GM23338 (cell line): ENCODE data around the gene PLPP4. TPM values are rescaled to one million over a fixed set of nuclear protein-coding genes. Genes with fewer than 3 reads are reported as not detected.

Experiments used
- ATAC-seq: fragments of 200-7000 bp; cut with Tn5 transposase; 3 replicates; pipeline ENCODE4 v1.9.1; 2020
- DNase-seq: peaks from one replicate; pipeline ENCODE4 v3.0.0-alpha.2; 2015; ENCODE audit warnings: low spot score
- H2AFZ ChIP-seq: fragments of 200-600 bp; sonication (generic); 2 replicates; pipeline ENCODE4 v1.8.0; 2016; ENCODE audit warnings: antibody characterized with exemption, mild to moderate bottlenecking, moderate library complexity
- H3F3A ChIP-seq: fragments of 200-600 bp; sonication (generic); replicated peaks from 2 replicates; pipeline ENCODE4 v1.8.0; 2017; ENCODE audit warnings: antibody characterized with exemption, mixed run types, low read depth
- H3K27ac ChIP-seq: fragments of 200-600 bp; sonication (generic); 2 replicates; pipeline ENCODE4 v1.6.1; 2016; ENCODE audit warnings: low read depth
- H3K27me3 ChIP-seq: fragments of 200-600 bp; sonication (generic); 2 replicates; pipeline ENCODE4 v1.8.0; 2016; ENCODE audit warnings: mild to moderate bottlenecking, mixed run types, moderate library complexity; ENCODE audit not compliant: insufficient read depth
- H3K36me3 ChIP-seq: fragments of 200-600 bp; sonication (generic); 2 replicates; pipeline ENCODE4 v1.8.0; 2016; ENCODE audit warnings: mild to moderate bottlenecking; ENCODE audit not compliant: insufficient read depth
- H3K4me1 ChIP-seq: fragments of 200-600 bp; sonication (generic); 2 replicates; pipeline ENCODE4 v1.8.0; 2016; ENCODE audit warnings: mild to moderate bottlenecking, moderate library complexity; ENCODE audit not compliant: insufficient read depth
- H3K4me2 ChIP-seq: fragments of 200-600 bp; sonication (generic); 2 replicates; pipeline ENCODE4 v1.7.1; 2017; ENCODE audit warnings: mixed run types
- H3K4me3 ChIP-seq: fragments of 200-600 bp; sonication (generic); 2 replicates; pipeline ENCODE4 v1.6.1; 2016; ENCODE audit warnings: mixed run types
- H3K79me2 ChIP-seq: fragments of 200-600 bp; sonication (generic); replicated peaks from 2 replicates; pipeline ENCODE4 v1.8.0; 2017; ENCODE audit warnings: mild to moderate bottlenecking; ENCODE audit not compliant: insufficient read depth
- H3K9me2 ChIP-seq: fragments of 200-600 bp; sonication (generic); 2 replicates; pipeline ENCODE4 v1.8.0; 2017; ENCODE audit not compliant: insufficient read depth
- H4K20me1 ChIP-seq: fragments of 200-600 bp; sonication (generic); replicated peaks from 2 replicates; pipeline ENCODE4 v1.8.0; 2017; ENCODE audit warnings: mild to moderate bottlenecking; ENCODE audit not compliant: insufficient read depth
- H3K27ac Mint-ChIP-seq: 2 replicates; pipeline ENCODE4 v1.8.0; 2020; ENCODE audit warnings: inconsistent platforms, mild to moderate bottlenecking, moderate library complexity, mixed read lengths
- H3K27me3 Mint-ChIP-seq: 3 replicates; pipeline ENCODE4 v1.8.0; 2022; ENCODE audit warnings: low read depth, mild to moderate bottlenecking, moderate library complexity, mixed read lengths, inconsistent platforms; ENCODE audit not compliant: insufficient read depth, poor library complexity
- H3K36me3 Mint-ChIP-seq: 3 replicates; pipeline ENCODE4 v1.8.0; 2021; ENCODE audit warnings: low read depth, mild to moderate bottlenecking, inconsistent platforms, moderate library complexity, mixed read lengths
- H3K4me1 Mint-ChIP-seq: 3 replicates; pipeline ENCODE4 v1.8.0; 2020; ENCODE audit warnings: mild to moderate bottlenecking, inconsistent platforms, mixed read lengths
- H3K4me3 Mint-ChIP-seq: 3 replicates; pipeline ENCODE4 v1.8.0; 2021; ENCODE audit warnings: moderate library complexity, mild to moderate bottlenecking, inconsistent platforms, mixed read lengths
- H3K9me3 Mint-ChIP-seq: 3 replicates; pipeline ENCODE4 v1.8.0; 2020; ENCODE audit warnings: moderate library complexity, mild to moderate bottlenecking, inconsistent platforms, mixed read lengths
- CREB1 ChIP-seq: fragments of 250-450 bp; sonication (Bioruptor Pico); IDR thresholded peaks from 2 replicates; pipeline ENCODE4 v1.5.0; 2020; ENCODE audit warnings: low read depth, mild to moderate bottlenecking, moderate library complexity
- CTCF ChIP-seq, 2 experiments: fragments of 200-600 bp in 1 of 2; sonication (generic) in 1 of 2; conservative IDR thresholded peaks; 2 replicates each; pipeline versions ENCODE4 v1.5.1 to v1.6.1; 2016 to 2017; ENCODE audit warnings: antibody characterized with exemption in 2 of 2, low read depth in 2 of 2, mild to moderate bottlenecking in 2 of 2, moderate library complexity in 1 of 2
- ETS1 ChIP-seq: IDR thresholded peaks from 2 replicates; pipeline ENCODE4 v1.6.1; 2016; ENCODE audit warnings: antibody characterized with exemption
- EZH2 ChIP-seq: fragments of 200-600 bp; sonication (generic); IDR thresholded peaks from one replicate; pipeline ENCODE4 v1.8.0; 2017; ENCODE audit warnings: antibody characterized with exemption, mild to moderate bottlenecking, low read depth; ENCODE audit not compliant: unreplicated experiment
- EZH2phosphoT487 ChIP-seq: fragments of 200-600 bp; sonication (generic); IDR thresholded peaks from one replicate; pipeline ENCODE4 v1.8.1; 2018; ENCODE audit warnings: antibody characterized with exemption; ENCODE audit not compliant: unreplicated experiment
- JUNB ChIP-seq: IDR thresholded peaks from one replicate; pipeline ENCODE4 v1.6.1; 2016; ENCODE audit warnings: antibody characterized with exemption; ENCODE audit not compliant: unreplicated experiment
- NANOG ChIP-seq: IDR thresholded peaks from 2 replicates; pipeline ENCODE4 v1.6.1; 2016; ENCODE audit warnings: antibody characterized with exemption, borderline replicate concordance
- POLR2AphosphoS5 ChIP-seq: IDR thresholded peaks from 2 replicates; pipeline ENCODE4 v1.6.1; 2016; ENCODE audit warnings: antibody characterized with exemption, low read depth
- REST ChIP-seq: IDR thresholded peaks from one replicate; pipeline ENCODE4 v1.6.1; 2018; ENCODE audit warnings: antibody characterized with exemption; ENCODE audit not compliant: unreplicated experiment
- STAT1 ChIP-seq: IDR thresholded peaks from one replicate; pipeline ENCODE4 v1.6.1; 2016; ENCODE audit warnings: antibody characterized with exemption; ENCODE audit not compliant: unreplicated experiment
- ZNF114 ChIP-seq: fragments of 250-450 bp; sonication (Bioruptor Pico); IDR thresholded peaks from 2 replicates; pipeline ENCODE4 v1.5.0; 2020; ENCODE audit warnings: mild to moderate bottlenecking, moderate library complexity
- ZNF331 ChIP-seq: fragments of 250-450 bp; sonication (Bioruptor Pico); IDR thresholded peaks from 2 replicates; pipeline ENCODE4 v1.5.0; 2020; ENCODE audit warnings: low read depth, mild to moderate bottlenecking, moderate library complexity
- ZNF462 ChIP-seq: fragments of 250-450 bp; sonication (Bioruptor Pico); IDR thresholded peaks from 2 replicates; pipeline ENCODE4 v1.5.0; 2020; ENCODE audit warnings: mild to moderate bottlenecking, moderate library complexity
- polyA plus RNA-seq: library from polyadenylated mRNA; unstranded; fragments of >200 nt; fragmentation: Nextera tagmentation; extraction: Ambion mirVana; gene quantifications from 2 replicates; pipeline ENCODE4 v1.2.1, GENCODE V29; 2016
- total RNA-seq: library from RNA; depleted of rRNA; stranded (reverse); fragments of >200 nt; shearing (Covaris generic); gene quantifications from 2 replicates; pipeline ENCODE4 v1.2.3, GENCODE V29; 2014

Gene PLPP4
- total and polyA plus RNA-seq, 2 experiments from 2014 or later, result 0.24 to 0.31 TPM

DNA sequence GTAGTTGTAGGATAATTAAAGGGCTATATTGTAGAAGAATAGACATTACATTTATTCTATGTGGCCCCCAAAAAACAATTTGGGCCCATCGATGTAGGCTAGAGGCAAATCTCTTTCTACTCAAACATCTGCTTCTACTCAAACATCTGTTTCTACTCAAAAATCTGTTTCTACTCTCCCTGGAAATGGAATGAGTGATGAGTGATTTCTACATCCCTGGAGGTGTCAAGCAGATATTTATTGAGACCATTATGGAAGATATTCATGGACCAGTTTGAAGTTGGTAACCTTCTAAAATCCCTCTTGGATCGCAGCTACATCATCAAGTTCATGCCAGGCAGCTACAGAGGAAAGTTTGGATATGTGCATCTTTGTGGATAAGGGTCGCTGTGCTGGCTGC is 5.1 kb upstream of the PLPP4 start:
- no peak overlapping the region for H3K4me3 Mint-ChIP-seq
- H4K20me1 ChIP-seq, result no peaks in the 10 kb centered on the region
- TF ChIP-seq POLR2AphosphoS5 (no peak), ZNF331 (CRISPR knock-in tag) (no peak), ZNF462 (CRISPR knock-in tag) (no peak), EZH2phosphoT487 (no peak), JUNB (no peak), ZNF114 (CRISPR knock-in tag) (no peak), NANOG (no peak), REST (no peak), CREB1 (CRISPR knock-in tag) (no peak), CTCF (conservative IDR thresholded peaks at IDR 0.05; ENCODE audit: low read depth in 2 of 2) (no peak), EZH2 (no peak), ETS1 (no peak), STAT1 (no peak)
- H3K4me1 ChIP-seq, result 0 out of 2 replicates have a peak, but pooled peaks cover 4% of the 10 kb centered on the region
- no peak overlapping the region for H3K4me2 ChIP-seq
- H2AFZ ChIP-seq, result no peak overlapping the region
- H3K27ac Mint-ChIP-seq, result no peak overlapping the region
- peaks cover 2% of the 10 kb centered on the region; the same call in 2 of the 3 replicates for H3K9me3 Mint-ChIP-seq
- H3K36me3 ChIP-seq, result no peaks in the 10 kb centered on the region
- H3K27me3 ChIP-seq, result peaks cover 19% of the 10 kb centered on the region
- DNase-seq (no peak), ATAC-seq (no peak)
- H3K4me3 ChIP-seq, result no peak overlapping the region
- H3K27ac ChIP-seq, result no peak overlapping the region
- H3K36me3 Mint-ChIP-seq, result no peaks in the 10 kb centered on the region
- H3K4me1 Mint-ChIP-seq, result peaks cover 10% of the 10 kb centered on the region; the same call in 2 of the 3 replicates
- H3F3A ChIP-seq, result no peaks in the 10 kb centered on the region
- H3K9me2 ChIP-seq, result no peaks in the 10 kb centered on the region
- no peaks in the 10 kb centered on the region for H3K79me2 ChIP-seq
- H3K27me3 Mint-ChIP-seq, result peaks cover 10% of the 10 kb centered on the region
